Stimulated activated CD4-positive, alpha-beta T cell treated with anti-CD3 and anti-CD28 coated beads, Interleukin-15, amount 100 ng/mL, for 48 hours (primary cell): ENCODE measurements around the gene TRAIP.

Source experiments
- DNase-seq, 2 donors: peaks; one replicate each; pipeline ENCODE4 v3.0.0-alpha.2; 2020; ENCODE audit warnings: low read depth in 2 of 2

The TRAIP gene

GRCh38 chr3:49876567-49876966 lies 20.2 kb upstream of the TRAIP start:
- DNase-seq, result no peak

- DNase-seq, result no peak
Observed at GRCh38 chr3:49873623-49874022, 17.3 kb upstream of the TRAIP start.

- DNase-seq, result no peak
Observed at GRCh38 chr3:49872801-49873281, 16.5 kb upstream of the TRAIP start.

DNA sequence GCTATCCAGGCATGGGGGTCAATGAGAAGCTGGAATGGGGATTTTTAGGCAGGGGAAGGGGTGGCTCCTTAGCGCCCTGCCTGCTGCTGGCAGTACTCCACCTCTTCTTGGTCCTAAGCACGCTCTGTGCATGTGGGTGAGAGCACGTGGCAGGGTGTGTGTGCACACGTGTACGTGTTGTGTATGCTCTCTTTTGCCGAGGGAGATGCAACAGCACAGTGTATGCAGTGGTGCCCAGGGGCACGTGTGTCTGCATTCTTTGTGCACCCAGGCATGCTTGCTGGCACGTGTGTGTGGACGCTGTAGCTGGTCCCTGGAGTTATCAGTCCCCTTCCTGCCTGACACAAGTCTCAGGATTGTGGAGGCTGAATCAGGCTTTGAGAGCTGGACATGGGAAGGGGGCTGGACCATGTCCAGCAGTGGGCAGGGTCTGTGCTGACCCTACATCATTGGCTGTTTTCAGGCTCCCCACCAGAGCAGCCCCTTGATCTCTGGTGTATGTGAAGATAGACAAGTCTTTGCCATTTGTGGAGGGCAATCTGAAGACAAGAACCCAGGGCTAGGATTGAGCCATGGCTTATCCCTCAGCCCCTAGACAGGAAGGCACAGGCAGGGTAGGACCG lies 15.3 kb upstream of the TRAIP start:
- no peak for DNase-seq

DNA sequence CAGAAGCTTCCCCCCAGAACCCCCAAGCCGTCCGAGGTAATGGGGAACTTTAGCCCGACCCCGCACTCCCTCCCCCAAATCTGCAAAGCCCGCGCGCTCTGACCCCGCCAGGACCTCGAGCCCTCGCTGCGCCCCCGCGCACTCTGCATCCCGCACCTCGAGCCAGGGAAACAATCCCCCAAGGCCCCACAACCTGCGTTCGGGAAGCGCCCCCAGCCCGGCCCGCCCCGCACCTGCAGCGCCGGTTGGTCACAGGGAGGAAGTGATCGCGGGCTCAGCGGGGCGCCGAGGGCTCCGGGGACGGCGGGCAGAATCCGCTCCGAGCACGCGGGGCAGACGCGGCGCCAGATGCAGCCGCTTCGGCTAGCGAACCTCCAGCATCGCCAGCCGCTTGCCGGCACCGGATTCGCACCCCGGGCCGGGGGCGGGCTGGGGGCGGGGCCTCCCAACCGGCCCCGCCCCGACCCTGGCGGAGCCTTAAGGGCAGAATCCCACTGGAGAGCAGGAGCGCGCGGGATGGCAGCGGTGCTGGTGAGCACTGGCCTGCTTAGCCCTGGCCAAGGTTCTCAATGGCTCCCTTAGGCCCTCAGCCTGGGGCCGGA lies 13.3 kb upstream of the TRAIP start, which contains the start of gene CAMKV:
Gene CAMKV, minus strand, starts transcription at position 382 of the 602 bp plus-strand sequence. CDS start 7,518 bp downstream, outside the sequence.
- peak in 1 of 2 donors; percentile 20 for DNase-seq

- DNase-seq, result no peak
Observed at GRCh38 chr3:49868862-49869466, 12.6 kb upstream of the TRAIP start.

- DNase-seq, result no peak
Observed at GRCh38 chr3:49867871-49868321, 11.5 kb upstream of the TRAIP start.

DNA sequence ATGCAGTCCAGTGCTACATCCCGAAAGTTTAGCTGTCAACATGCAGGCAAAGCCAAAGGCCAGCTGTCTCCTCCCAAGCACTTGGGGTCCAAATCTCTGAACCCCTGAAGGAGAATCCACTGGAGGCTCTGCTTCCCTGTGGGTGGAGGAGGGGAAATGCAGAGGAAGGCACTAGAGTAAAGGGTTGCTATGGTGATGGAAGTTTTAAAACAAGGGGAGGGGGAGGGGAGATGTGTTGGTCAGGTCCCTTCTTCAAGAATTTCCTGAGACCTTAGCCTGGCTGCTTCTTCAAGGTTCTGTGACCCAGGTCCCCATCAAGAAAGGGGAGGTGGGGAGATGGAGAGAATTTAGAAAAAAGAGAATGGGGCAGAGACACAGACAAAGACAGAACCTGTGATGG lies 11.0 kb upstream of the TRAIP start:
- no peak for DNase-seq

GRCh38 chr3:49865198-49865784 lies 8.9 kb upstream of the TRAIP start:
- no peak for DNase-seq

DNA sequence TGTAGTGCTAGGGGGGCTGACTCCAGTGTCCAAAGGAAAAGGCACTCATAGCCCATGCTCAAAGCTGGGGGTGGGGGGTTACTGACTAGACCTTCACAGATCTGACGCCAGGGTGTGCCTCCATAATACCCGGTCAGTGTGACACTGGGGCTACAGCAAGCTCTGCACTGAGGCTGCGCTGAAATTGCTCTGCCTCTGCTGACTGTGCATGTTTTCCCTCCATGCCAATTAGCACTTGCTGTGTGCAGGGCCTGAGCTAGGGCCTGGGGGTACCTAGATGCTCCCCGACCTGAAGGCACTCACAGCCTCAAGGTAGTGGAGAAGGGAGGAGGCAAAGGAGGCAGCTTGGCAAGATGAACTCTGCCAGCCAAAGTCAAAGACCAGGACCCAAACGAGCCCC lies 8.1 kb upstream of the TRAIP start:
- no peak for DNase-seq

DNA sequence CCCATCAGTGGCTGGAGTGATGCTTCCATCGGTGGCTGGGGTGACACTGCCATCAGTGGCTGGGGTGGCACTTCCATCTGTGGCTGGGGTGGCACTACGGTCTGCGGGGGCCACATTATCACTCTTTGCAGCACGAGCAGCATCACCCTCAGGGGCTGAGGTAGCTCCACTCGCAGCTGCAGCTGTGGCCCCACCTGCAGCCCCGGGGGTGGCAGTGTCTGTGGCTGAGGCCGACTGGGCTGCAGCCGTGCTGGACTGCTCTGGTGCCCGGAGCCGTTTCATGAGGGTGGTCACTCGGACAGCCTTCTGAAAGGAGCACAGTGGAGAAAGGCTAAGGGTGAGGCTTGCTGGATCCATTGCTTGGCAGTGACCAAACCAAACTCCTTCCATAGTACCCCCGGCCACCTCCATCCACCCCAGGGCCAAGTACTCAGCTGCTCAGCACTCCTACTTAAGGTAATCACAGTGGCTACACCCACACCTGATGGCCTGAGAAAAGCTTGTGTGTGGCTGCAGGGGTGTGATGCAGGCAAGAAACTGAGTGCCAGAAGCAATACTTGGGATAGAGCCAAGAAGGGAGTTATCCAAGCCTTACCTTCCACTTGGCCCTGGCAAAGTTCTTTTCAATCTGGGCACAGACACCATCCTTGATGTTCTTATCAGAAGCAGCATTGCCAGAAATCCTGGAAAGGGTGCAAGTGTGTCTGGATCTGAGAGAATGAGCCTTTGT lies 3.4 kb upstream of the TRAIP start:
- DNase-seq, result no peak

- DNase-seq, result no peak
Observed at GRCh38 chr3:49855662-49856061, 702 bp downstream of the TRAIP start.

DNA sequence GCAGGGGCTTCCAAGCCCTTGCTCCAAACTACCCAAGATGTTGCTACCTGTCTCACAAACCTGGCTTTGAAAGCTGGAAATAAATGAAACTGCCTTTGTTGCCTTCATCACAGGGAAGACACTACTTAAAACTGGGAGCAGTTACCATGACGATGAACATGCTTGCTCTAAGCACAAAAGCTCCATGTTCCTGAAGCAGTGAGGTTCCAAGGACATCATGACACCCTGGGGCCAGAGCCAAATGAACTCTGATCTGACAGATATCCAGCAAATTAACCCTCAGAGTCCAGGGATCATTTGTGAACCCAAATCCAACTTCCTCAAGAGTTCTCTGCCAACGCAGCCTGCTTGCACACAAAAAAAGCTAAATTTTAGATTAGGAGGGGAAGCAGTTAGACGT lies 10.7 kb downstream of the TRAIP start:
- DNase-seq, result no peak

DNA sequence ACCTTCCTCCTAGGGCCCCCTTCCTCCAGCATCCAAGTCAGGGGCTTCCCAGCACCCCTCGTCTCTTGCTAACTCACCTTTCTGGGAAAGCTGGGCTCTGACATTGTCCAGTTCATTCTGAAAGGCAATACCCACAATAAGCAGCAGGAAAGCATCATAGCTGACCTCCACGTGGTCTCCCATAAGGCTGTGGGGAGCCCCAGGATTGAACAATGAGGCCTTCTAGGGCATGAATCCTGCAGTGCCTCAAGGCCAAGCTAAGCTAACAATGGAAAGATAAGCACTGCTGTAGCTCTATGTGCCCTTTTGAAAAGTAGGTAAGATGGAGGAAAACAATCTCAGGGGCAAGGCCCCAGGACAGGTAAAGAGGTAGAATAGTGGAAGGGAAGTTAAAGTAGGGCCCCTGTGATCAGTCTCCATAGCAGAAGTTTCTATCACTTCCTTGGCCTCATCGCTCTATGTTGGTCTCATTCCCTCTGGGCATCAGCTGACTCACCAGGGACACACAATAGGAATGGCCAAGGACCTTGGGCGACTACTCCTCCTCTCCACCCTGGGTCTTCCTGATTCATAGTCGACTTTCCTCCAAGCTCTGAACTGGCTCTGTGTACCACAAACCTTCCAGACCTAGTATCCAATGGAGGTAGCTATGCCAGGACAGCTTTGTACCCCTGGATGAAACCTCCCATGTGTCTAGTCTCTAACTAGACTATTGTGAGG lies 11.7 kb downstream of the TRAIP start:
- DNase-seq, result no peak

DNA sequence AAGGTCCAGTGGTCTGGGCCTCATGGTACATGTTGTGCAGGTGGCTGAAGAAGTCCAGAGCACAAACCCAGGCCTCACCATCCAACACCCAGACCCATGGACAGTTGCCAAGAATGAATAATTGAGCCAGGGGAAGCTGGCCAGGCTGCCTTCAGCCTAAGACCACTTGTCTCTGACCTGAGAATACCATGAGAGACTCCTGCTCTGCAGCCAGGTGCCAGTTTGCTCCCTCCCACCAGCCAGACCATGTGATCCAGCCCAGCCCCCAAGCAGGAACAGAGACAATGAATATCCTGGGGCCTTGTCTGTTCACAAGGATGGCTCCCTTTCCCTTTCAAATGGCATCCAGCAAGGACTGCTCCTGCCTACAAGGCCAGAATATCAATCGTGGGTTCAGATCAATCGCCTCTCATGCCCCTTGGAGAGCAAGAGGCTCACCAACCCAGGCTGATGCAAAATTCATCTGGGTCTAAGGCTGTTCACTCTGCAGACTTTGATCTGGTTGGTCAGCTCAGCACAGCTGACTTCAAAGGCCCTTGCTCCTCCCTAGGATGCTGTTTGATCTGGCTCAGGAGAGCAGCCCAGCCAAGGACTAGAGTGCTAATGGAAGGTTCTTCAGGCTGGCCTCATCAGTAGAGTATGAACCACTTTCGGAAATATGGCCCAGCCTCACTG lies 13.4 kb downstream of the TRAIP start:
- DNase-seq, result no peak

DNA sequence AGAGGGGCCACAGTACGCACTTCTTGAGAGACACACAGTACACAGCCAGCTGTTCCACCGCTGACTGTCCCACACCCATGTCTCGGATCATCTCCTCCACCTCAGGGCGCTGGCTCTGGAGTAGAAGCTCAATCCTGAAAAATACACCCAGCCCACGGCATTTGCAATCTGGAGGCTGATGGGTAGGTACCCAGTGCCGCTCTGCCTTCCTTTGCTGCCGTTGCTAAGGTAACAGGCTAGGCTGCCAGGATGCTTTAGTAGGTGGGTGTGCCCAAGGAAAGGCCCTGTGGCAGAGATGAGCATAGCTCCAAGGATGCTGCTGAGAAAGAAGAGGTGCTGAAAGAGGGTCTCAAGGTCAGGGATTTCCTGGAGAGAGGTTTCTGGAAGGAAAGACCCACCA lies 14.6 kb downstream of the TRAIP start:
- no peak for DNase-seq

GRCh38 chr3:49841126-49841696 lies 15.2 kb downstream of the TRAIP start:
- DNase-seq, result no peak

DNA sequence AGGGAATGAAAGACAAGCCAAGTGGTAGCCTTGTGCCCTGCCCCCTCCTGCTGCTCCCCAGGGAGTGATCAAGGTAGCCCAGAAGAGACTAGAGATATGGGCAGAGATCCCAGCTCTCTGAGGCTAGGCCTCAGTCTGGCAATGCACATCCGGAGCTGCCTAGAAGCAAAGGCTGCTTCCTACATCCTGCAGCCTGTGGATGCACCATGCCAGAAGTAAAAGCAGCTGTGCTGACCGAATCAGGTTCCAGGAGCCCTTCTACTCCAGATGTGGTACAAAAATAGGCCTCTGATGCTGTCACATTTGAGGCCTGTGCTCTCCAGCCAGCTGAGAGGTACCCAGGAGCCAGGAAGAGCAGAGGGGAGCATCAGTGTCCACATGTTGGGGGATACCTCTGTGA lies 16.0 kb downstream of the TRAIP start:
- DNase-seq, result no peak

GRCh38 chr3:49839193-49839809 lies 17.1 kb downstream of the TRAIP start:
- DNase-seq, result peak; percentile 51 to 71

DNA sequence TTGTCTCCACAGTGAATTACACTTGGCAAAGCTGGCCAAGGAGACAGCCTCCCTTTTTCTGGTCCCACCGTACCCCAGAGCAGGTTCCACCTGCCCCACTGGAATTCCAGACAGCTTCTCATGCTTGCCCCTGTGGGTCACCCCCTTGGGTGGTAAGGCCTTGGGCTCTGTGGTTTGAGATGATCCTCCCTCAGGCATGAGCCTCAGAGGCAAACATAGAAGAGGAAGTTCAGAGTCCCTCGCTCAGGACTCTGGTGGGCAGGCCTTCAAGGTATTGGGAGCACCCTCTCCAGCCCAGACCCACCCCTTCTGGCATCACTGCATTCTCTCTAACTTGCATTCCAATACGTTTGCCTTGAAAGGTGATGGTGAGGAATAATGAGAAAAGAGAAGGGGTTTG lies 25.0 kb downstream of the TRAIP start:
- DNase-seq, result no peak
